Osteoblast (primary cell): ENCODE data around the gene ZSCAN22. TPM values are rescaled to one million over a fixed set of nuclear protein-coding genes. Genes with fewer than 3 reads are reported as not detected.

ENCODE experiments used
- DNase-seq: peaks from one replicate; pipeline ENCODE4 v3.0.0; 2011; ENCODE audit warnings: low spot score, mixed read lengths; ENCODE audit not compliant: insufficient read length; ENCODE audit errors: missing footprints
- H2AFZ ChIP-seq: 2 replicates; pipeline ENCODE4 v1.6.0; 2011; ENCODE audit warnings: mild to moderate bottlenecking, low read length
- H3K27ac ChIP-seq: 2 replicates; pipeline ENCODE4 v1.5.1; 2011; ENCODE audit warnings: mild to moderate bottlenecking, low read depth, low read length, moderate library complexity
- H3K27me3 ChIP-seq: 2 replicates; pipeline ENCODE4 v1.6.0; 2012; ENCODE audit warnings: mild to moderate bottlenecking, control low read depth, inconsistent platforms, low read length, moderate library complexity; ENCODE audit not compliant: insufficient read depth
- H3K36me3 ChIP-seq: 2 replicates; pipeline ENCODE4 v1.5.1; 2011; ENCODE audit warnings: mild to moderate bottlenecking, low read length, control low read depth, moderate library complexity; ENCODE audit not compliant: insufficient read depth
- H3K4me1 ChIP-seq: 2 replicates; pipeline ENCODE4 v1.5.1; 2011; ENCODE audit warnings: mild to moderate bottlenecking, low read length, control low read depth, moderate library complexity; ENCODE audit not compliant: insufficient read depth
- H3K4me2 ChIP-seq: 2 replicates; pipeline ENCODE4 v1.6.0; 2011; ENCODE audit warnings: mild to moderate bottlenecking, low read length; ENCODE audit not compliant: insufficient read depth
- H3K4me3 ChIP-seq: fragments of 200-600 bp; sonication (generic); 3 replicates; pipeline ENCODE4 v1.5.1; 2012; ENCODE audit warnings: mild to moderate bottlenecking, low read length, inconsistent platforms; ENCODE audit not compliant: insufficient read depth
- H3K79me2 ChIP-seq: 2 replicates; pipeline ENCODE4 v1.6.0; 2012; ENCODE audit warnings: mild to moderate bottlenecking, low read length, control low read depth, inconsistent platforms; ENCODE audit not compliant: insufficient read depth
- H3K9me3 ChIP-seq: 2 replicates; pipeline ENCODE4 v1.5.1; 2011; ENCODE audit warnings: low read depth, low read length, control low read depth
- H4K20me1 ChIP-seq: 2 replicates; pipeline ENCODE4 v1.6.0; 2012; ENCODE audit warnings: mild to moderate bottlenecking, low read length, control low read depth; ENCODE audit not compliant: insufficient read depth
- CTCF ChIP-seq: IDR thresholded peaks from 2 replicates; pipeline ENCODE4 v1.5.1; 2011; ENCODE audit warnings: mild to moderate bottlenecking, low read depth, low read length, moderate library complexity; ENCODE audit errors: extremely low read depth
- total RNA-seq: library from RNA; depleted of rRNA; stranded (reverse); fragments of >200 nt; gene quantifications from 2 replicates; pipeline ENCODE4 v1.2.3, GENCODE V29; 2012

ZSCAN22 gene
- total RNA-seq, 1 donor, result 2.5 TPM

GRCh38 chr19:58382997-58383603 lies 56.3 kb downstream of the ZSCAN22 start:
- Histone ChIP-seq H3K79me2 (peaks cover 49% of the 10 kb centered on the region), H3K27me3 (no peaks in the 10 kb centered on the region)
- no peak for TF ChIP-seq CTCF

GRCh38 chr19:58385313-58385890 lies 58.6 kb downstream of the ZSCAN22 start:
- peaks cover 19% of the 10 kb centered on the region for H4K20me1 ChIP-seq
- peaks cover 59% of the 10 kb centered on the region for H3K79me2 ChIP-seq
- H3K4me3 ChIP-seq, result peak overlapping the region; percentile 99
- peak overlapping the region; percentile 100 for H3K4me2 ChIP-seq
- peaks cover 18% of the 10 kb centered on the region for H3K36me3 ChIP-seq
- peak; percentile 25 for DNase-seq
- H3K9me3 ChIP-seq, result no peaks in the 10 kb centered on the region
- peak overlapping the region; percentile 95 for H3K27ac ChIP-seq
- TF ChIP-seq CTCF, result no peak
- H3K27me3 ChIP-seq, result no peaks in the 10 kb centered on the region
- peaks cover 27% of the 10 kb centered on the region for H3K4me1 ChIP-seq
- peak overlapping the region; percentile 85 for H2AFZ ChIP-seq

More at GRCh38 chr19:58382997-58383603, 56.3 kb downstream of the ZSCAN22 start:
- H3K4me3 ChIP-seq, result no peak overlapping the region
- H3K27ac ChIP-seq, result no peak overlapping the region
- no peaks in the 10 kb centered on the region for H3K9me3 ChIP-seq
- H3K4me2 ChIP-seq, result no peak overlapping the region
- peaks cover 8% of the 10 kb centered on the region for H4K20me1 ChIP-seq
- peak; percentile 10 for DNase-seq
- peaks cover 2% of the 10 kb centered on the region for H3K36me3 ChIP-seq
- peaks cover 30% of the 10 kb centered on the region for H3K4me1 ChIP-seq
- H2AFZ ChIP-seq, result no peak overlapping the region

- Histone ChIP-seq H2AFZ (peak overlapping the region; percentile 85), H4K20me1 (peaks cover 23% of the 10 kb centered on the region), H3K27me3 (no peaks in the 10 kb centered on the region), H3K4me3 (peak overlapping the region; percentile 99), H3K9me3 (no peaks in the 10 kb centered on the region), H3K36me3 (peaks cover 24% of the 10 kb centered on the region), H3K27ac (peak overlapping the region; percentile 95), H3K4me1 (peaks cover 26% of the 10 kb centered on the region), H3K79me2 (peaks cover 66% of the 10 kb centered on the region), H3K4me2 (peak overlapping the region; percentile 100)
- no peak for TF ChIP-seq CTCF
- DNase-seq, result peak; percentile 71
These were observed 59.2 kb downstream of the ZSCAN22 start for GRCh38 chr19:58385891-58386575.
